HG03095 (cell line): ENCODE measurements around the gene PLA2G2C.

Experiments used
- ATAC-seq: cut with Tn5 transposase; IDR thresholded peaks from one replicate; pipeline ENCODE4 v1.9.1; 2021; ENCODE audit warnings: moderate library complexity; ENCODE audit not compliant: unreplicated experiment

Gene PLA2G2C

DNA sequence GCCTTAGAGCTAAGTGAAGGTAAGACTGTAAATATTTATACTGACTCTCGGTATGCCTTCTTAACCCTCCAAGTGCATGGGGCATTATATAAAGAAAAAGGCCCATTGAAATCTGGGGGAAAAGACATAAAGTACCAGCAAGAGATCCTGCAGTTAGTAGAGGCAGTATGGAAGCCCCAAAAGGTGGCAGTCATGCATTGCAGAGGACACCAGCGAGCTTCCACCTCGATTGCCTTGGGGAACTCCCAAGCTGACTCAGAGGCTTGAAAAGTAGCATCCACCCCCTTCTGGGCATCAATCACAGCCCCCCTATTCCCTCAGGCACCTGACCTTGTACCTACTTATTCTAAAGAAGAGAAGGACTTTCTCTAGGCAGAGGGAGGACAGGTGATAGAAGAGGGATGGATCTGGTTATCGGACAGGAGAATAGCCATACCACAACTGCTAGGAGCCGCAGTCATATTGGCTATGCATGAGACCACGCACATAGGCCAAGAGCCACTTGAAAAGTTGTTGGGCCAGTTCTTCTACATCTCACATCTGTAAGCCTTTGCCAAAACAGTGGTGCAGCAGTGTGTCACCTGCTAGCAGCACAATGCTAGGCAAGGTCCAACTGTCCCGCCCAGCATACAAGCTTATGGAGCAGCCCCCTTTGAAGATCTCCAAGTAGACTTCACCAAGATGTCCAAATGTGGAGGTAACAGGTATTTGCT, 27.8 kb downstream of the PLA2G2C start:
- no peak for ATAC-seq

DNA sequence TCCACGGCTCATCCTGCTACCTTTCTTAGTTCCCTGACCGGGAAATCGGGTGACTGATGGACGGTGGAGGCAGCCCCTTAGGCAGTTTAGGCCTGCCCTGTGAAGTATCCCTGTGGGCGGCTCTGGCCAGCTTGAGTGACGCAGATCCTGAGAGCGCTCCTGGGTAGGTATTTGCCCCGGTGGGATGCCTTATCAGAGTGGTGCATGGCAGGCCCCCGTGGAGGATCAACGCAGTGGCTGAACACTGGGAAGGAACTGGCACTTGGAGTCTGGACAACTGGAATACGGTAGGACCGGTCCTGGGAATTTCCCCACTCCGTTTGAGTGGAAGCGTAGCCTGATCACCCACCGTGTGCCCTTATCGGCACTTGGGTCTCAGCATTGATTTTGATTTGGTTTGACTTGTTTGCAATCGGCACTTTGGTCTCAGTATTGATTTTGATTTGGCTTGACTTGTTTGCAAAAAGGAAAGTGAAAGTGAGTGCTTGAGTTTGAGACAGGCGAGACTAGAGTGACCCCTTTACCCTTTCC, 32.0 kb downstream of the PLA2G2C start:
- ATAC-seq, result no peak

DNA sequence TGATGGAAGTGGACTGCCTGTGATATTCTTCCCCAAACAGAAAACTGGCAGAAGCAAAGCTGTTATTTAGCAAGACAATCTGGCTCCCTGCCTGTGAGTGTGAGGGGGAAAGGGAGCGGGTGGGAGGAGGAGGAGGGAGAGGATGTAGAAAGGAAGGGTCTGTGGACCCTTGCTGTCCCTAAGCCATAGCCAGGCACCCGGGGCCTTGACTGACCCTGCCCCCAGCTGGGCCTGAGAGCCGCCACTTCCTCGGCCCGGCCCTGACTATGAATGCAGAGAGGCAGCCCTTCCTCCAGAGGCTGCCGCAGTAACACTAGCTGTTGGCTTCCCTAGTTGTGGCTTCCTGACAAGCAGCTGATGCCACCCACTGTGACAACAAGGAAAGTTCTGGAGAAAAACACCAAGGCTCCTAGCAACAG, 33.3 kb downstream of the PLA2G2C start:
- no peak for ATAC-seq

DNA sequence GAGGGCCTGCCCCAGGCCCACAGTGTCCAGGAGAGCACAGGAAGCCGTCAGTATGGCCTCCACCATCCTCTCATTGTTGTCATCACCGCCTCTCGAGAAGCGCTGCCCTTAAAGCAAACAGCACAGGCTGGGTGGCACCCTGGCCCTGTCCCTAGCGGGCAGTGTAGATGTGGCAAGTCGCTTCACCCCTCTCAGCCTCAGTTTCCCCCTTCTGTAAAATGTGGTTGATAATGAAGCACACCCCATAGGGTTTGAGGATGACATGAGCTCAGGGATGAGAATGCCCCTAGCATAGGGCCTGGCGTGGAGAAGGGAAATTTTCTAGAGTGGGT, 33.8 kb downstream of the PLA2G2C start:
- ATAC-seq, result no peak

DNA sequence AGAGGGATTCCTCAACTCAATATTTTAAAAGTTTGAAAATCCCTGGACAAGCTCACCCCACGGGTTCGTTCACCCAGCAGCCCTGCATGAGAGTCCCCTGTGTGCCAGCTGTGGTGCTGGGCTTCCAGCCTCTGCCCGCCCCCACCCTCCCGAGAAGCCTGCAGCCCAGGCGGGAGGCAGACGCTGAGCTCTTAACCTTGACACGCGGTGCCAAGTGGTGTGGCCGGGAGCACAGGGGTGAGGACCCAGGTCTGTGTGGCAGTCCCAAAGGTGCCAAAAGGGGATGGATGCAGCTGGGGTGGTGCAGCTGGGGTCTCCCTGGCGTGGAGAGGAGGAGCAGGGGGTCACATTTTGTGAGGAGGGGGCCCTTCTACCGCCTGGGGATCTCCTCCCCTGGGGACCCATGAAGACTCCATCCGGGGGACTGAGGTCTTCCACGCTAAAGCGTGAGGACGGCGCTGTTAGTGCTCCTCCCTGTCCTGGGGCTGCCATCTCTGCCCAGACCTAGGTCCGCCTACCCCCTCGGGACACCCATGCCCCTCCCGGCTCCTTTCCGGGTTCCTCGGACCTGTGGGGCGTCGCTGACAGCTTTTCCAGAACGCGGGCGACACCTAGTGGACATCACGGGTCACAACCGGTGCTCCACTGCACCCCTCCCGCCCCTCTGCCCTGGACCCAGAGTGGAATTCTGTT, 34.3 kb downstream of the PLA2G2C start:
- no peak for ATAC-seq

DNA sequence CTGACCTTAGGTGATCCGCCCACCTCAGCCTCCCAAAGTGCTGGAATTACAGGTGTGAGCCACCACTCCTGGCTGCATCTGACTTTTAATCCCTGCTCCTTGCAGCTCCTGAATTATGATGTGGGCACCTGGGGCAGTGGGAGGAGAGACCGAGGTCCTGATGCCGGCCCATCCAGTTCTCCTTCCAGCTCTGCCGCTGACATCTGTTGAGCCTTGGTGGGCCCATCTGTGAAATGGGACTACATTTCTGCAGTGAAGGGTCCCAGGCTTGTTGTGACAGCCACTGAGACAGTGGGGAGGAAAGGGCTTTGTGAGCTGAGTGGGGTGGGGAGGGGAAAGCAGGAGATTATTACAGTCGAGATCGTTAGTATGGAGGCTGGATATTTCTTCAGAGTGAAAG, 35.3 kb downstream of the PLA2G2C start:
- no peak for ATAC-seq

DNA sequence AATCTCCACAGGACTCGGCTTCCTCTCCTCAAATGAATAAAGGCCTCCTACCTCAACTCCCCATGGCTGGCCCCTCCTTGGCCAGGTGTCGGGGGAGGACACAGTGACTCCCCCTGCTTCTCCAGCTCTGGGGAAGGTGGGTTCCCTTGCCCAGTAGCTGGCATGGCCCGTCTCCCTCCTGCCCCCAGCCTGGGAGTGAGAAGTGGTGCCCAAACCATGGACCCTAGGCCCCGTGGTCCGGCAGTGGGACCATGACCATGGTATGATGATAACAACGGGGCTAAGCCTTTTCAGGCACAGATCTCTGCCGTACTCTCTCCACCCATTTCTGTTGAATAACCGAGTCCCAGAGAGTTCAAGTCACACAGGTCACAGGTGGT, 36.0 kb downstream of the PLA2G2C start:
- no peak for ATAC-seq

DNA sequence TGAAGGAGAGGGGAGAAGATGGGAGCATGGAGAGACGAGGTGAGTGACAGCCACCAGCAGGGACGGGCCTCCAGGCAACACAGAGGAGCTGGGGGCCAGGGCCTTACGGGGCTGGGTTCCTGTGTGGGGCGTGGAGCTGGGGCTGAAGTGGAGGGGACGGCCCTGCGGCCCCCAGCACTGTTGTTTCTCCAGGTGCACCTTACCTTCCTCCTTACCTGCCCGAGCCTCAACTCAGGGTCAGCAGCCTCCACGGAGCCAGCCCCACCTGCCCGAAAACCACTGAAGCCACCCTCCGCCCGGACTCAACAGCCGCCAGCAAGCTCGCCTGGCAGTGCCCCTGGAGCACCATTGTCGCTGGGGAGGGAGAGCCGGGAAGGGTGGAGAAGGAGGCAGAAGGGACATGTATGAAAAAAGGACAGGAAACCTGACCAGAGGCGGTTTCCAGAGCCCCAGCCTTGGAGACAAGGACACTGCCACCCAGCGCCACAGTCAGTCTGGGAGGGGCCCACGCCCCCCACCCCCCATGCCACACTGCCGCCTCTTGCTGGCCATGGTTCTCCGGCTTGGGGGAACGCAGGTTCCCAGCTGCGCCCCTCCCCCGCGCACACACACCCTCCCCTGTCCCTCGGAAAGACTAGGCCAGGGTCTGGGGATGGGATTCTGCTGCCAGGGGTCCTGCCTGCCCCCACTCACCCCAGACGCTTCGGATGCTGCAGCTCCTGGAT, 36.6 kb downstream of the PLA2G2C start:
- ATAC-seq, result no peak

DNA sequence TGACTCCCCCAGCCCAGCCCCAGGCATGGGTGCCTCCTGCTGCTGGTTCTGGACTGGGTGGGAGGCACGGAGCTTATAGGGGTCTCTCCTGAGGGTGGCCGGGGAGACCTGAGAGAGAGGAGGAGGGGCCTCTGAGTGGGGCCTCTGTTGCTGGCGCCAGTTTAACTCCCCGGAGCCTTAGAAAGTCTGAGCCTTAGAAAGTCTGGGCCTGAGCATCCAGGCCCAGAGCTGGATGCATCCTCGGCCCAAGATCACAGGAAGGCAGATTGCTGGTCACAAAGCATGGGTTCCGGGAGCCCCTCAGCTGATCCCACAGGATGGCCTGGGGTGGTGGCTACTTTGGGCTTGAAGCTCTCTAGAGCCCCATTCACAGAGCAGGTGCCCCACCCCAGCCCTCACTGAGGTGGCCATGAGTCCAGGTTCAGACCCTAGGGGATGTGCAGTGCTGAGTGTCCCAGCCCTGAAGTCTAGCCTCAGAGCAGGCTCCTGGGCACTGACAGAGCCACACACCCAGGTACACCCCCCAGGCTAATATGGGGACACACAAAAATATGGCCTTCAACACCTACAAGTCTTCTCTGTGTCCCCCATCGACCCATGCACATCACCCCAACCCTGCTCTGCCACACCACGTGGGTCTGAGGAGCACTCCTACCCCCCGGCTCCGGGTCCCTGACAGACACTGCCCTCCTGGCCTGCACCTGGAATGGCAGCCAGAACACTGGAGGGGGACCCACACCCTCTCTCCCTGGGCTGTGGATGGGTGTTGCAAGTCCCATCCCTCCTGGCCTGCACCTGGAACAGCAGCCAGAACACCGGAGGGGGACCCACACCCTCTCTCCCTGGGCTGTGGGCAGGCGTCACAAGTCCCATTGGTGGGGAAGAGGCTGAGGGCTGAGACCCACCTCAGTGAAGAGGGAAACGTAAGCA, 37.5 kb downstream of the PLA2G2C start:
- no peak for ATAC-seq

DNA sequence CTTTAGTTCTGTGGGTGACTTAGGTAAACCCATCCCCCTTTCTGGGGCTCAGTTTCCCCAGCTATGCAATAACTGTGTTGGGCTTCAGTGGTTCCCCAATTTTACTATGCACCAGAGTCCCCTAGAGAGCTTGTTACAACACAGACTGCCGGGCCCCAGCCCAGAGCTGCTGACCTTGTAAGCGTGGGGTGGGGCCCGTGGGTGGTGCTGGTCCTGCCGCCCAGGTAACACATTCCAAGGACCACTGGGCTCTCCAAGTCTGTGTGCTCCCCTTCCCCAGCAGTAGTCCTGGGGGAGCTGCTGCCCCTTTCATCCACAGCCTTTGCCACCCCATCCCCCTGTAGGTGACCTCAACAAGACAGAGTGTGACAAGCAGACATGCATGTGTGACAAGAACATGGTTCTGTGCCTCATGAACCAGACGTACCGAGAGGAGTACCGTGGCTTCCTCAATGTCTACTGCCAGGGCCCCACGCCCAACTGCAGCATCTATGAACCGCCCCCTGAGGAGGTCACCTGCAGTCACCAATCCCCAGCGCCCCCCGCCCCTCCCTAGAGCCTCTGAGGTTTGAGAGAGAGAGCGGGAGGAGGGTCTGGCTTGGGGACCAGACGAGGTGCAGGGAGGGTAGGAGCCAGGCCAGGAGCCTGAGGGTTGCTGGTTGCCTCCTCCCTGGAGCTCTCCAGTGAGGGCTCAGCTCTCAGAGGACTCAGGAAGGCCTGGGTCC, 38.3 kb downstream of the PLA2G2C start:
- ATAC-seq, result no peak

DNA sequence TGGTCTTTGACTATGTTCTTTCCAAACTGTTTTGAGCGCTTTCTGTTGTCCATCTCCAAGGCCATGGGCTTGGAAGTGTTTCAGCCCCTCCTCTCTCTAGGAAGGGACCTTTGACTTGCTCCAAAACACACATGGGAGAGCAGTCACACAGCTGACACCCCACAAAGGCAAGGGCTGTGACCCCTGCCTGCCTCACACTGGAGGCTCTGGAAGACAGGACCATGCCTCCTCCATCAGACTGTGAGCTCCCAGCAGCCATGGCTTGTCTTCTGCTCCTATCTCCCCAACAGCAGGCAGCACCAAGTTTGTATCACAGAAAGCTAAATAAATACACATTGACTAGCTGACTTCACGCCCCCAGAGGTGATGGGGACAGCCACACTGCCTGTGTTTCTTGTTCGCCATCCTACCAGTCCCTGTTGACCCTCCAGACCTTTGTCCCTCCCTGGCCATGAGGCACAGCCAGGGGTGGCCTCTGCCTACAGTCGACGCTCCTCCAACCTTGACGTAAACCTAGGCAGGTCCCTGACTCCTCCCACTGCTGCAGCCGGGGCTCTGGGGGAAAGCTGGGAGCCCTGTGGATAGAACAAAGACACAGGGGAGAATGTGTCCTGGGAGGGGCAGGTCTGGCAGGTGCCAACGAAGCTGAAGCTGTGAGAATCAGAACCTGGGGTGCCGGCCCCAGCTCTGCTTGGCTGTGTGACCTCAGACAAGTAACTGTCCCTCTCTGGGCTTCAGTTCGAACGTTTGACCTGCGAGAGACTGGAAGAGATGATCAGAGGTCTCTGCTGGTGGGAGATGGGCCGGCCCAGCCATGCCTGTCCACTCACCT, 42.4 kb downstream of the PLA2G2C start:
- ATAC-seq, result no peak

DNA sequence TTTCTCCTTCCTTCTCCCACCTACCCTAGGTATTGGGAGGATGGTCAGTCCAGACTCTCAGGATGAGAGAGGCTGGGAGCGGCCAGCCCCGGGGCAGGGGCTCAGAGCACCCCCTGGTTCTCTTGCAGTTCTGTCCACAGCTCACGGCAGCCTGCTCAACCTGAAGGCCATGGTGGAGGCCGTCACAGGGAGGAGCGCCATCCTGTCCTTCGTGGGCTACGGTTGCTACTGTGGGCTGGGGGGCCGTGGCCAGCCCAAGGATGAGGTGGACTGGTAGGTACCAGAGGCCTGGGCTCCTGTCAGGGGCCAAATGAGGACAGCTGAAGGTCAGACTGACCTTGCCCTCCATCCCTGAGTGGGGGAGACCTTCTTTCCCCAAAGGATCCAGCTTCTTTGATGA, 43.0 kb downstream of the PLA2G2C start:
- no peak for ATAC-seq

DNA sequence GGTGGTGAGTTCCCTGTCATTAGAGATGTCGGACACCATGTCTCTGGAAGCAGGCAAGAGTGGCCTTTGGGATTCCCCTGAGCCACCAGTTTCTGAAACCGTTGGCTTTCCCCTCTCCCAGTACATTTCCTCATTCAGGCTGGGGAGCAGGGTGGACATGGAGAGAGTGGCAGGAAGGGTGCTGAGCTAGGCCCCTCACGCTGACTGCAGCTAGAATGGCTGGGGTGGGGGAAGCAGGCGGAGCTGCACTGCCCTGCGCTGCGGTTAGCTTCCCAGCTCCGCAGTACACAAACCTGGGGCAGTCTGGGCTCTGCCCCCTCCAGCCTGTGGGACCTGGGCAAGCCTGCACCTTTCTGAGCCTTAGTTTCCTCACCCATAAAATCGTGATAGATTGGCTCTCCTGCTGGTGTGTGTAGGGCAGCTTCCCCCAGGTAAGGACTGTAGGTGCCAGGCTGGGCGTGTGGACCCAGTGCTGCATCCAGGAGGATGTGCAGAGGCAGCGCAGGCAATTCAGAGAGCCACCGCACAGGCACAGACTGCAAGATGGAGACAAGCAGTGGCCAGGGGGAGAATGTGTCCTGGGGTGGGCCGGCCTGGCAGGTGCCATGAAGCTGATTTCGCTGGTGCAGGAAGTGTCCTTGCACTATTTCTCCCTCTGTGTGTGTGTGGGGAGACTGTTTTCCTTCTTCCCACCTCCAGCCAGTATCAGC, 44.2 kb downstream of the PLA2G2C start:
- no peak for ATAC-seq

DNA sequence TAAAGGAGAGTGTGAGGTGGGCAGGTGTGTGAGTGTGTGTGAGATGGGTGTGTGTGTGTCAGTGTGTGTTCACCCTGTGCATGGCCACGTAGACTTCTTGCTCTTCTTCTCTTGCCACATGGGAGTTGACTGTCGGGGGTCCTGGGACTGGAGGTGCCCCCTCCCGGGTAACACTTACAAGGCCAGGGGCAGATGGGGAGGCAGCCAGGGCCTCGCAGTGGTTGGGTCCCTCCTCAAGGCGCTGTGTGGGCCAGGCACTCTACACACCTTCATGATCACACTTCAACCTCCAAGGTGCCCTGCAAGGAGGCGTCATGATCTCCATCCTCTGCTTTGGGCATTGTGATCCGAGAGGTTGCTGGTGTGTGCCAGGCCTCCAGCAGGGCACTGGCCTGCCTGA, 44.9 kb downstream of the PLA2G2C start:
- no peak for ATAC-seq

DNA sequence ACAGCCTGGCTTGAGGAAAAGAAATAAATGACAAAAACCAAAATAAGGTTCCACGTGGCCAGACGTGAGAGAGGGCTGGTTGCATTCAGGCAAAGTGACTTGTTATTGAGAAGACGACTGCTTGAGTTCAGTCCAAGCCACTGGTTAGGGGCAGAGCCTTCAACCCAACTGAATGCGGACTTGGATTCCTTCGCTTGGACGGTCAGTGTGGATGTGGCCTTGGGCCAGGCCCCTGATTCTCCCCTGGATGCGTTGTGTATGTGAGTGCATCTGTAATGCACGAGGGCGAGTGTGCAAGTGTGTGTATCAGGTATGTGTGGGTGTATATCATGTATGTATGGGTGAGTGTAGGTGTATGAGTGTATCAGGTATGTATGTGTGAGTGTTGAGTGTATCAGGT, 45.3 kb downstream of the PLA2G2C start:
- no peak for ATAC-seq

DNA sequence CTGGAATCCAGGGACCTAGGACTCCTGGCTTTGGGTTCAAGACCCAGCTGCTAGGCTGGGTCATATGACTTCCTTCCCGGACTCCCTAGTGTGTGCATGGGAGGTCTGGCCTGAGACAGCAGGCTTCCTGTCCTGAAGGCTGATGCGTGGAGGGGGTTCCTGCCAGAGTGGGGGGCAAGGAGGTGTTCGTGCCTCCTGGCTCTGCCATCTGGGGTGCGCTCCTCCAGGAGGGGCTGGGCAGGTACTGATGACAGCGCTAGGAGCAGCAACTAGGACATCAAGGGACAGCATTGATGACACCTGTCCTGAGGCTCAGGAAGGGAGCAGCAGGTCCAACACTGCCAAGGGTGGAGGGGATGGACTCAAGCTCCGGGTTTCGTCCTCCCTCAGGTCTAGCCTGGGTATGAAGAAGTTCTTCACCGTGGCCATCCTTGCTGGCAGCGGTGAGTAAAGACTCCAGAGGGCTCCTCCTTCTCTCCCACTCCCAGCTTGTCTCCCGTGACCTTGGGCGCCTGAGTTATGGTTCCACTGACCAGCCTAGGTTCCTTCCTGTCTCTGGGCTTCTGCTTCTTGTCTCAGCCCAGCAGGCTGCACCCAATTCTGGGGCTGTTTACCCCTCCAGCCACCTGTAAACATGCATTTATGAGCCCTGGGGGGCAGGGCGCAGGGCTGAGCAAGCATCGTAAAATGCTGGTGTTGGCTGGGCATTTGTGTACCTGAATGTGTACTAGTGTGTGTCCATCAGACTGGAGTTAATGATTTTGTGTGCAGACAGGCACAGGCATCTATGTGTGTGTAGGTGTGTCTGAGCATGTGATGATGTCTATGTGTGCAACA, 46.3 kb downstream of the PLA2G2C start:
- no peak for ATAC-seq

DNA sequence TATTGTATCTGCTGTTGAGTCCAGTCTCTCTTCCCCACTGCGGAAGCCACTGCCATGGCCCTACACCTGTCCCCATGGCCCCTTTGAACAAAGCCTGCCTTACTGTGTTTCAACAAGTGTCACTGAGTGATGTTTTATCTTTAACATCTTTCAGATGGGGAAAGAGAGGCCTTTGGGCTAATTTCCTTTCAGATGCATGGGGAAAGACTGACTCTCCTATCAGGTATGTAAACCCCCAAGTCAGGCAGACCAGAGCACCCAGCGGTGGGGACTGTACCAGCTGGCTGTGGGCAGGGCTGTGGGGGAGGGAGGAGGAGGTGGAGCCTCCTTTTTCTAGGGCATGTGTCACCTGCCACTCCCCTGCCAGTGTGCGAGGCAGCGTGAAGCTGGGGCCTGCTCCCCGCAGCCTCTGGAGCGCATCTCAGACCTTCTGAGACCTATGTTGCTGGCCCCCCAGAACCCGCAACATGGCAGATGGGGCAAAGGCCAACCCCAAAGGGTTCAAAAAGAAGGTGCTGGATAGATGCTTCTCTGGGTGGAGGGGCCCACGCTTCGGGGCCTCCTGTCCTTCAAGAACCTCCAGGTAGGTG, 47.3 kb downstream of the PLA2G2C start, which contains the start of gene PLA2G2F:
PLA2G2F (plus strand) TSS at position 363 of the 590 bp plus-strand sequence; CDS start at position 468, 105 bp downstream.
- ATAC-seq, result no peak
